H1 (cell line): ENCODE measurements around the gene CSF3. TPM values are rescaled to one million over a fixed set of nuclear protein-coding genes. Genes with fewer than 3 reads are reported as not detected.

ENCODE experiments used
- CTCF ChIA-PET: fragments of 300-600 bp; sonication (Branson Sonifier 250); formaldehyde crosslinking; loops from one replicate; lab custom pipeline; 2021; ENCODE audit not compliant: partially characterized antibody; lab: Charles Lee
- POLR2A ChIA-PET: fragments of 300-600 bp; sonication (Branson Sonifier 250); formaldehyde crosslinking; loops from one replicate; lab custom pipeline; 2021; ENCODE audit warnings: inconsistent platforms; ENCODE audit not compliant: partially characterized antibody; lab: Charles Lee
- DNase-seq, 2 experiments: peaks; one replicate each; pipeline versions ENCODE4 v3.0.0 to v3.0.0-alpha.2; 2010 to 2022; ENCODE audit warnings: low spot score in 2 of 2, low read depth in 1 of 2, mixed read lengths in 1 of 2
- FAIRE-seq: peaks from 2 replicates; lab custom pipeline; 2011; peaks lifted over from hg19 to GRCh38; lab: Jason Lieb, UNC
- H2AFZ ChIP-seq: 2 replicates; pipeline ENCODE4 v1.8.1; 2012; ENCODE audit warnings: low read length, inconsistent platforms
- H2AK5ac ChIP-seq: 2 replicates; pipeline ENCODE4 v1.6.1; 2013; ENCODE audit warnings: low read depth, low read length
- H2BK120ac ChIP-seq: replicated peaks from 2 replicates; pipeline ENCODE3; 2013; ENCODE audit warnings: low read depth, low read length, inconsistent platforms
- H2BK12ac ChIP-seq: 2 replicates; pipeline ENCODE4 v1.6.1; 2013; ENCODE audit warnings: low read depth, low read length
- H2BK15ac ChIP-seq: 2 replicates; pipeline ENCODE4 v1.6.1; 2013; ENCODE audit warnings: low read length
- H2BK20ac ChIP-seq: 2 replicates; pipeline ENCODE4 v1.6.1; 2013; ENCODE audit warnings: low read length
- H2BK5ac ChIP-seq: 2 replicates; pipeline ENCODE4 v1.6.1; 2013; ENCODE audit warnings: low read depth, low read length
- H3K14ac ChIP-seq: 2 replicates; pipeline ENCODE4 v1.6.1; 2013; ENCODE audit warnings: inconsistent platforms; ENCODE audit not compliant: insufficient read length
- H3K18ac ChIP-seq: 2 replicates; pipeline ENCODE4 v1.6.1; 2013; ENCODE audit warnings: low read length; ENCODE audit errors: extremely low read depth
- H3K23ac ChIP-seq: 2 replicates; pipeline ENCODE4 v1.6.1; 2013; ENCODE audit warnings: inconsistent platforms; ENCODE audit not compliant: insufficient read length
- H3K23me2 ChIP-seq: 2 replicates; pipeline ENCODE4 v1.6.1; 2013; ENCODE audit warnings: low read depth, low read length
- H3K27ac ChIP-seq: 2 replicates; pipeline ENCODE4 v1.6.1; 2011; ENCODE audit warnings: low read depth, low read length, inconsistent platforms
- H3K27me3 ChIP-seq, 4 experiments: replicated peaks in 1 of 4; 1 replicate in 1 of 4; 2 replicates in 3 of 4; pipeline versions ENCODE4 v1.6.1 to v1.8.1; 2011 to 2013; ENCODE audit warnings: low read length in 3 of 4, mild to moderate bottlenecking in 3 of 4, inconsistent platforms in 2 of 4, mixed read lengths in 2 of 4, moderate library complexity in 1 of 4; ENCODE audit not compliant: control insufficient read depth in 3 of 4, insufficient read depth in 3 of 4; ENCODE audit errors: extremely low read depth in 1 of 4
- H3K36me3 ChIP-seq, 4 experiments: 2 replicates each; pipeline versions ENCODE4 v1.6.1 to v1.8.1; 2011 to 2013; ENCODE audit warnings: mild to moderate bottlenecking in 4 of 4, low read length in 3 of 4, moderate library complexity in 2 of 4, control low read depth in 1 of 4, inconsistent platforms in 1 of 4; ENCODE audit not compliant: insufficient read depth in 4 of 4, control insufficient read depth in 2 of 4
- H3K4ac ChIP-seq: replicated peaks from 2 replicates; pipeline ENCODE3; 2013; ENCODE audit warnings: low read length, low read depth, mixed read lengths, inconsistent platforms; ENCODE audit not compliant: insufficient read length
- H3K4me1 ChIP-seq, 4 experiments: replicated peaks in 1 of 4; 1 replicate in 1 of 4; 2 replicates in 3 of 4; pipeline versions ENCODE4 v1.6.1 to v1.8.1; 2011 to 2013; ENCODE audit warnings: low read length in 3 of 4, inconsistent platforms in 2 of 4, mixed read lengths in 1 of 4; ENCODE audit not compliant: insufficient read depth in 4 of 4, control insufficient read depth in 3 of 4
- H3K4me2 ChIP-seq, 2 experiments: 2 replicates each; pipeline versions ENCODE4 v1.6.1 to v1.8.1; 2011 to 2013; ENCODE audit warnings: low read depth in 2 of 2, low read length in 2 of 2, control low read depth in 1 of 2, inconsistent platforms in 1 of 2, mild to moderate bottlenecking in 1 of 2; ENCODE audit not compliant: insufficient read depth in 1 of 2
- H3K4me3 ChIP-seq, 4 experiments: fragments of 200-600, 300-600 bp in 1 of 4; sonication (generic), shearing (Covaris generic), sonication (Bioruptor Twin) in 1 of 4; 2 replicates each; pipeline versions ENCODE4 v1.5.1 to v1.8.1; 2011 to 2016; ENCODE audit warnings: low read length in 4 of 4, low read depth in 3 of 4, control low read depth in 2 of 4, inconsistent platforms in 2 of 4, mild to moderate bottlenecking in 2 of 4, mixed read lengths in 1 of 4, moderate library complexity in 1 of 4; ENCODE audit not compliant: insufficient read depth in 2 of 4; ENCODE audit errors: extremely low read depth in 1 of 4
- H3K56ac ChIP-seq: replicated peaks from 2 replicates; pipeline ENCODE3; 2013; ENCODE audit warnings: low read depth, mild to moderate bottlenecking, mixed read lengths, low read length, inconsistent platforms; ENCODE audit not compliant: insufficient read length
- H3K79me1 ChIP-seq: 2 replicates; pipeline ENCODE4 v1.6.1; 2013; ENCODE audit warnings: low read depth, low read length, control low read depth
- H3K79me2 ChIP-seq, 2 experiments: 2 replicates each; pipeline versions ENCODE4 v1.6.1 to v1.8.1; 2012 to 2013; ENCODE audit warnings: low read length in 2 of 2, mild to moderate bottlenecking in 2 of 2, inconsistent platforms in 1 of 2; ENCODE audit not compliant: insufficient read depth in 2 of 2, control insufficient read depth in 1 of 2
- H3K9ac ChIP-seq, 4 experiments: replicated peaks in 1 of 4; 1 replicate in 1 of 4; 2 replicates in 3 of 4; pipeline versions ENCODE4 v1.6.1 to v1.8.1; 2011 to 2013; ENCODE audit warnings: low read depth in 3 of 4, low read length in 3 of 4, control low read depth in 2 of 4, mild to moderate bottlenecking in 2 of 4, moderate library complexity in 2 of 4, inconsistent platforms in 1 of 4; ENCODE audit errors: extremely low read depth in 1 of 4
- H3K9me3 ChIP-seq, 2 experiments: 2 replicates each; pipeline versions ENCODE4 v1.6.1 to v1.8.1; 2012 to 2013; ENCODE audit warnings: mild to moderate bottlenecking in 2 of 2, moderate library complexity in 2 of 2, control low read depth in 1 of 2, inconsistent platforms in 1 of 2, low read depth in 1 of 2, low read length in 1 of 2, mixed read lengths in 1 of 2; ENCODE audit not compliant: insufficient read depth in 2 of 2
- H4K20me1 ChIP-seq, 2 experiments: replicated peaks in 1 of 2; 2 replicates each; pipeline versions ENCODE3 to v1.8.1; 2011 to 2013; ENCODE audit warnings: inconsistent platforms in 2 of 2, low read length in 2 of 2, mild to moderate bottlenecking in 1 of 2; ENCODE audit not compliant: insufficient read depth in 2 of 2, control insufficient read depth in 1 of 2
- H4K5ac ChIP-seq: 2 replicates; pipeline ENCODE4 v1.6.1; 2013; ENCODE audit warnings: low read length, low read depth, mixed read lengths, inconsistent platforms; ENCODE audit not compliant: insufficient read length
- H4K8ac ChIP-seq: 2 replicates; pipeline ENCODE4 v1.8.0; 2013; ENCODE audit warnings: mild to moderate bottlenecking, moderate library complexity, low read length, inconsistent platforms; ENCODE audit not compliant: insufficient read depth; ENCODE audit errors: extremely low read depth
- H4K91ac ChIP-seq: replicated peaks from 2 replicates; pipeline ENCODE3; 2013; ENCODE audit warnings: low read length, mixed read lengths, inconsistent platforms; ENCODE audit not compliant: insufficient read length
- BRCA1 ChIP-seq: IDR thresholded peaks from 2 replicates; pipeline ENCODE4 v1.6.1; 2012; ENCODE audit warnings: low read depth, low read length, improper control_type of control experiment
- CEBPB ChIP-seq: IDR thresholded peaks from 2 replicates; pipeline ENCODE4 v1.6.1; 2012; ENCODE audit warnings: low read depth, low read length
- CTBP2 ChIP-seq: IDR thresholded peaks from 2 replicates; pipeline ENCODE4 v1.7.0; 2011; ENCODE audit warnings: borderline replicate concordance, mild to moderate bottlenecking, moderate library complexity, mixed read lengths, low read length; ENCODE audit not compliant: insufficient read depth, insufficient read length
- JUND ChIP-seq: IDR thresholded peaks from 2 replicates; pipeline ENCODE4 v1.6.1; 2011; ENCODE audit warnings: mild to moderate bottlenecking, improper control_type of control experiment, low read length
- KDM1A ChIP-seq: fragments of 200-600, 300-600 bp; sonication (generic); IDR thresholded peaks from 2 replicates; pipeline ENCODE4 v1.7.1; 2016; ENCODE audit warnings: mild to moderate bottlenecking, low read length, borderline replicate concordance
- MAFK ChIP-seq: IDR thresholded peaks from 2 replicates; pipeline ENCODE4 v1.6.1; 2012; ENCODE audit warnings: low read depth, mild to moderate bottlenecking, improper control_type of control experiment, low read length
- POLR2A ChIP-seq, 2 experiments: IDR thresholded peaks; 1 replicate in 1 of 2; 2 replicates in 1 of 2; pipeline ENCODE4 v1.6.1; 2011; ENCODE audit warnings: low read depth in 2 of 2, low read length in 2 of 2, mild to moderate bottlenecking in 2 of 2; ENCODE audit errors: control extremely low read depth in 1 of 2
- SAP30 ChIP-seq: fragments of 300-600 bp; sonication (generic); IDR thresholded peaks from 2 replicates; pipeline ENCODE4 v1.7.1; 2012; ENCODE audit warnings: low read length, moderate library complexity, mild to moderate bottlenecking, inconsistent platforms; ENCODE audit not compliant: insufficient read depth, insufficient replicate concordance
- WGBS, 2 experiments: shearing (Covaris generic) in 1 of 2; methylation state at CpG; one replicate each; pipeline versions ENCODE4 v1.1.6 to v1.1.7; 2013 to 2015; ENCODE audit warnings: low lambda C conversion rate in 2 of 2, mixed read lengths in 2 of 2, inconsistent platforms in 1 of 2, low coverage in 1 of 2, missing lambda C conversion rate in 1 of 2; ENCODE audit not compliant: insufficient replicate concordance in 2 of 2, insufficient coverage in 1 of 2, insufficient read length in 1 of 2; ENCODE audit errors: extremely low coverage in 1 of 2, missing lambda C conversion rate in 1 of 2; 5-methylcytosine and 5-hydroxymethylcytosine counted together
- polyA plus RNA-seq, 7 experiments: library from polyadenylated mRNA; depleted of rRNA in 3 of 7; stranded (reverse) in 5 of 7; unstranded in 2 of 7; fragments of >200 nt in 5 of 7; fragments of 200-250 nt in 2 of 7; gene quantifications; 1 replicate in 5 of 7; 2 replicates in 1 of 7; 4 replicates in 1 of 7; pipeline versions ENCODE4 v1.2.1 to v1.2.3, GENCODE V29; 2011 to 2013; ENCODE audit warnings: missing spikeins in 2 of 7, mixed read lengths in 2 of 7
- total RNA-seq: library from RNA; stranded (reverse); fragmentation: NEBNext Ultra II Directional; extraction: Animal tissue kit (Norgen Biotek cat#: 25700); gene quantifications from 2 replicates; pipeline ENCODE4 v1.2.1, GENCODE V29; 2021
- TF ChIP-seq, protein P1 (sequence below): IDR thresholded peaks from 2 replicates; pipeline ENCODE4 v1.6.1; 2012; ENCODE audit warnings: inconsistent platforms

Gene CSF3
- total and polyA plus RNA-seq, 2 of the 8 experiments (the other 6 are each of a cell fraction or from before 2014, with no cell fraction given): 0.03 TPM; not detected in 1

DNA sequence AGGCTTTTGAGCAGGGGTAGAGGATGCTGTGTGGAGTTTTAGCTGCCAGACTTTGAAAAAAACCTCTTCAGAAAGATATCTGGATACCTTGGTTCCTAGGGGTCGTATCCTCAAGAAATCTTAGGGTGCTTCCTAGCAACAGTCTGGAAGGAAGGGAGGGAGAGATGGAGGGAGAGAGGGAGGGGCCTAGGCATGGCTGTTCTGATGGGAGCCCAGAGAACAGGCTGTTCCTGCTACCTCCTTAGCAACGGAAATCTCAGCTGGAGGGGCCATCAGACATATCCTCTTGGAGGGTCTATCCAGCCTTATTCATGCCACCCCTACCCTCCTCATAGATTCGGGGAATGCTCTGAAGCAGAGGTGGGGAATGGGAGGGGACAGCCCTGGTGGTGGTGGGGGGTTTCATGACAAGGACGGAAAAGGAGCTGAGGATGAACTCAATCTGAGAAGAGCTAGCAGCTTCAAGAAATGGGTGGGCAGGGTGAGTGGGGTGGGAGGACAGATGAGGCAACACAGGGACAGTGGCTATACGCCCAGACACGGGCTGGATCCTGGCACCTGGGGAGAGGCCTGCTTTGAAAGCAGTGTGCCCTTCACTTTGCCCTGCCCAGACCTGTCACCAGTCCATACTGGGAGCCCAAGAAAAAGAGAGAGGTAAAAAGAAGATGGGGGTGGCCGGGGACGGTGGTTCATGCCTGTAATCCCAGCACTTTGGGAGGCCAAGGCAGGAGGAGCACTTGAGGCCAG, 44.7 kb downstream of the CSF3 start:
- H3K4me2 ChIP-seq: no peak overlapping the region; a peak in 1 of 4 replicates
- H2AFZ ChIP-seq: no peak overlapping the region
- no peak overlapping the region for H2BK15ac ChIP-seq
- H3K4me1 ChIP-seq: peaks cover 17 to 33% (median 23%) of the 10 kb centered on the region in 4 experiments
- no peak overlapping the region for H3K18ac ChIP-seq
- no peak overlapping the region for H3K23ac ChIP-seq
- peaks cover 6% of the 10 kb centered on the region; the same call in 1 of the 2 replicates for H3K23me2 ChIP-seq
- no peaks in the 10 kb centered on the region for H3K36me3 ChIP-seq
- no peak overlapping the region for H2AK5ac ChIP-seq
- no peak overlapping the region for H3K56ac ChIP-seq
- DNase-seq (no peak), FAIRE-seq (no peak)
- no peak overlapping the region for H3K4ac ChIP-seq
- no peak overlapping the region for H3K9ac ChIP-seq
- H3K4me3 ChIP-seq: no peak overlapping the region
- CTCF ChIA-PET: interaction anchor here (0.6 to 38.4 kb wide), 9 partner anchors 17 to 110 kb away, joined by 3 to 876 read pairs (median 5); partner anchors contain the start of gene CSF3
- H4K8ac ChIP-seq: no peak overlapping the region
- H3K27me3 ChIP-seq: peaks cover 0 to 14% (median 10%) of the 10 kb centered on the region in 4 experiments; a peak in 6 of 7 replicates
- H2BK120ac ChIP-seq: no peak overlapping the region
- H3K9me3 ChIP-seq: no peaks in the 10 kb centered on the region
- H3K79me1 ChIP-seq: no peaks in the 10 kb centered on the region
- H3K14ac ChIP-seq: no peak overlapping the region
- WGBS, 2 experiments: 75% methylated on average over 8 of the region's 8 CpGs; no CpG with 5 or more reads in 1 of the 2 experiments
- peak overlapping the region; percentile 39; the same call in 1 of the 2 replicates for H2BK5ac ChIP-seq
- no peak overlapping the region for H4K5ac ChIP-seq
- POLR2A ChIA-PET: interaction anchor here (1.3 to 1.4 kb wide), 5 partner anchors 9 to 41 kb away, joined by 3 to 4 read pairs (median 3); no protein-coding TSS in a partner anchor
- no peak overlapping the region for H3K27ac ChIP-seq
- H2BK12ac ChIP-seq: peak overlapping the region; percentile 75; the same call in 1 of the 2 replicates
- no peak overlapping the region for H4K91ac ChIP-seq
- H3K79me2 ChIP-seq: no peaks in the 10 kb centered on the region
- H2BK20ac ChIP-seq: no peak overlapping the region
- H4K20me1 ChIP-seq: peaks cover 0 to 9% of the 10 kb centered on the region in 2 experiments
- TF ChIP-seq BRCA1: no peak
- no peak for TF ChIP-seq SAP30
- no peak for TF ChIP-seq CEBPB
- no peak for TF ChIP-seq POLR2A (IDR thresholded peaks at IDR 0.05; ENCODE audit: control extremely low read depth in 1 of 2, low read depth in 2 of 2, low read length in 2 of 2)
- no peak for TF ChIP-seq KDM1A
- no peak for TF ChIP-seq MAFK
- no peak for TF ChIP-seq JUND
- TF ChIP-seq, protein P1, sequence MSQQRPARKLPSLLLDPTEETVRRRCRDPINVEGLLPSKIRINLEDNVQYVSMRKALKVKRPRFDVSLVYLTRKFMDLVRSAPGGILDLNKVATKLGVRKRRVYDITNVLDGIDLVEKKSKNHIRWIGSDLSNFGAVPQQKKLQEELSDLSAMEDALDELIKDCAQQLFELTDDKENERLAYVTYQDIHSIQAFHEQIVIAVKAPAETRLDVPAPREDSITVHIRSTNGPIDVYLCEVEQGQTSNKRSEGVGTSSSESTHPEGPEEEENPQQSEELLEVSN: no peak
- no peak for TF ChIP-seq CTBP2
